HFF-Myc (cell line): ENCODE results near the gene HDAC10.

Source experiments
- DNase-seq: peaks from one replicate; pipeline ENCODE4 v3.0.0-alpha.2; 2011; ENCODE audit warnings: low read depth; ENCODE audit errors: extremely low read depth
- H3K4me3 ChIP-seq: replicated peaks from 2 replicates; pipeline ENCODE4 v1.5.1; 2011; ENCODE audit warnings: low read depth, mild to moderate bottlenecking, control low read depth, low read length
- CTCF ChIP-seq: IDR thresholded peaks from 2 replicates; pipeline ENCODE4 v1.5.1; 2012; ENCODE audit warnings: mild to moderate bottlenecking, low read depth, low read length, control low read depth; ENCODE audit errors: missing control alignments

HDAC10 gene, protein sequence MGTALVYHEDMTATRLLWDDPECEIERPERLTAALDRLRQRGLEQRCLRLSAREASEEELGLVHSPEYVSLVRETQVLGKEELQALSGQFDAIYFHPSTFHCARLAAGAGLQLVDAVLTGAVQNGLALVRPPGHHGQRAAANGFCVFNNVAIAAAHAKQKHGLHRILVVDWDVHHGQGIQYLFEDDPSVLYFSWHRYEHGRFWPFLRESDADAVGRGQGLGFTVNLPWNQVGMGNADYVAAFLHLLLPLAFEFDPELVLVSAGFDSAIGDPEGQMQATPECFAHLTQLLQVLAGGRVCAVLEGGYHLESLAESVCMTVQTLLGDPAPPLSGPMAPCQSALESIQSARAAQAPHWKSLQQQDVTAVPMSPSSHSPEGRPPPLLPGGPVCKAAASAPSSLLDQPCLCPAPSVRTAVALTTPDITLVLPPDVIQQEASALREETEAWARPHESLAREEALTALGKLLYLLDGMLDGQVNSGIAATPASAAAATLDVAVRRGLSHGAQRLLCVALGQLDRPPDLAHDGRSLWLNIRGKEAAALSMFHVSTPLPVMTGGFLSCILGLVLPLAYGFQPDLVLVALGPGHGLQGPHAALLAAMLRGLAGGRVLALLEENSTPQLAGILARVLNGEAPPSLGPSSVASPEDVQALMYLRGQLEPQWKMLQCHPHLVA

DNA sequence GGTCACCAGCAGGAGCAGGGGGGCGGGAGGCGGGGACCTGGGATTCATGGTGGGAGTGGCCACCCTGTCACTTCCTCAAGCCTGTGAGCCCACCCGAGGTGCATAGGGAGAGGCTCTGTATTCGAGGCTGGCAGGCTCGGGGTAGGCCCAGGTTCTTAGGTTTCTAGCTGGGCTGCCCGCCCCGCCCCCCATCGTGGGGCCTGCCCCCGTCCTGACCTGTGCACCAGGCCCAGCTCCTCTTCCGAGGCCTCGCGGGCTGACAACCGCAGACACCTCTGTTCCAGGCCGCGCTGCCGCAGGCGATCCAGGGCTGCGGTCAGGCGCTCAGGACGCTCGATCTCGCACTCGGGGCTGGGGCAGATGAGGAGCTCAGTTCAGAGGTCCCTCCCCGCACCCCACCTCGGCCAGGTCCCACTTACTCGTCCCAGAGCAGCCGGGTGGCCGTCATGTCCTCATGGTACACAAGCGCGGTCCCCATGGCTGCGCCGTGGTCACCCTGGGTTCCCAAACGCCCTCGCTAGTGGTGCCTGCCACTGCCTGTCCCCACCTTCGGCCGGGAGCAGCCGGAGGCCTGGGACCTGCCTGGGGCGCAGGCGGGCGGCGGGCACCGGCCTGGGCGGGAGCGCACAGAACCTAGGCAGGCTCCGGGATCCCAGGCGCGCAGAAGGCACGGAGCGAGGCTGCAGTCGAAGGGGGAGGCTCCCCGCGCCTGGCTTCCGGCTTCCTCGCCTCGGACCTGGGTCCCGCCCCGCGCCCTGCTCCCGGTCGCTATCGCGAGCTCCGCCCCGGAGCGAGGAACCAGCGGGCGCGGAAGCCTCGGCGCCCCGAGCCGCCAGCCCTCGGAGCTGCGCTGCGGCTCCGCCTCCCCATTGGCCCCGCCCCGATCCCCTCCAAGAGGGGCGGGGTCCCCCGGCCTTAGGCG, at the start of gene HDAC10:
Gene HDAC10 (minus strand): TSS at position 711 of the 922 bp plus-strand sequence. CDS start 233 bp downstream, at position 478.
- H3K4me3 ChIP-seq: peak within 1 kb of the TSS; percentile 74
- no peak for TF ChIP-seq CTCF
- DNase-seq: no peak

DNA sequence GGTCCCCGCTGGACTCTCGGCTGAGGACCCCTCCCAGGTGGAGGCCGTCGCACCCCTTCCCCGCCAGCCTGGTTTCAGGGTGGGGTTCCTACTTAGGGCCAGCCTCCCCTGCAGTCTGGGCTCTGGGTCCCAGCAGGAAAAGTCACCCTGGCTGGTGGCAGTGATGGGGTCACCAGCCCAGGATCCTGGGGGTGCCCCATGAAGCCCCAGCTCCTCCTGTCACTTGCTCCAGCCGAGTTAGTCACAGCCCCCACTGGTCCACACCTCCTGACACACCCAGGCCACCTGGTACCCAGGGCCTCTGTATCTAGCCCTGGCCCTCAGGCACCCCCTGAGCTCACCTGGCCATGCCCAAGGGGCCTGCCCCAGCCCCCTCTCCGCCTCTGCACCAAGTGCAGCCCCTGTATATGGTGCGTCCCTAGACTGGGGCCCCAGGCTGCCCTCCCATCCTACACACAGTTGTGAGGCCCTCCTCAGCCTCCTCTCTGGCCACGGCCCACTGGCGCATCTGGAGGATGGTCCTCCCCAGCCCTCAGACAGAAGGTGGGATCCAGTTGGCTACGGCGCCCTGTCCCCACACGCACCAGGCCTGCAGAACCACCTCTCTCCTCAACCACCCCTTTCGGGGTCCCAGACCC, 49.7 kb upstream of the HDAC10 start:
- H3K4me3 ChIP-seq: peak overlapping the region; percentile 31
- no peak for TF ChIP-seq CTCF
- no peak for DNase-seq

- H3K4me3 ChIP-seq: peak overlapping the region; percentile 31
- no peak for TF ChIP-seq CTCF
- DNase-seq: no peak
Observed at GRCh38 chr22:50299785-50300619, 48.9 kb upstream of the HDAC10 start.

- TF ChIP-seq CTCF: no peak
- DNase-seq: no peak
- peak overlapping the region; percentile 31 for H3K4me3 ChIP-seq
Observed at GRCh38 chr22:50298937-50299784, 48.1 kb upstream of the HDAC10 start.

DNA sequence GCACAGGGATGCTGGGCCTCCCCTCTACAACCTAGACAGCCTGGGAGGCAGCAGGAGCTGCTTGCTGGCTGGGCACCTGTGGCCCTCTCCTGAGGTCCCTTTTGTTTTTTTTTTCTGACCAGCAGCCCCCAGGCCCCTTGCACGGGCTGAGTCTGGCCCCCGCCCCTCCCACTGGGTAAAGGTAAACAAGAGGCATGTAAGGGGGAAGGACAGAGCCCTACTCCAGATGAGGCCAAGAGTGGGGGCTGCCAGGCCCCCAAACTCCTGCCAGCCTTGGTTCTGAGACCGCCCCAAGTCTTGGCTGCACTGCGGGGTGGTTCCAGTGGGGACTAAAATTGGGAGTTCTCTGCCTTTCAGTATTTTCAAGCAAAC, 47.2 kb upstream of the HDAC10 start:
- no peak overlapping the region for H3K4me3 ChIP-seq
- no peak for TF ChIP-seq CTCF
- DNase-seq: no peak
